NCI-H2196 treated with DMSO at 0.1 percent for 48 hours (cell line): ENCODE measurements around the gene EVA1A.
"Not testable (repeated sequence)": the region's sequence is repeated elsewhere in the genome, so short reads cannot be mapped to it uniquely, and the experiment has no call there.

Experiments used
- DNase-seq: peaks from one replicate; lab custom pipeline; 2025; ENCODE audit not compliant: unreplicated experiment; lab: John Stamatoyannopoulos, UW

EVA1A gene

GRCh38 chr2:75488157-75488556 is 72.6 kb downstream of the EVA1A start:
- no peak for DNase-seq

- not testable (repeated sequence) for DNase-seq
These were observed 74.0 kb downstream of the EVA1A start for GRCh38 chr2:75486735-75487134.

- no peak for DNase-seq
These were observed 75.9 kb downstream of the EVA1A start for GRCh38 chr2:75484840-75485239.

GRCh38 chr2:75483878-75484277 is 76.9 kb downstream of the EVA1A start:
- no peak for DNase-seq

- DNase-seq, result no peak
These were observed 78.3 kb downstream of the EVA1A start for GRCh38 chr2:75482398-75482797.

- DNase-seq, result peak; percentile 32
These were observed 79.5 kb downstream of the EVA1A start for GRCh38 chr2:75480971-75481836.

- DNase-seq, result not testable (repeated sequence)
These were observed 83.0 kb downstream of the EVA1A start for GRCh38 chr2:75477696-75478095.

- DNase-seq, result no peak
These were observed 84.0 kb downstream of the EVA1A start for GRCh38 chr2:75476761-75477160.

- DNase-seq, result no peak
These were observed 84.8 kb downstream of the EVA1A start for GRCh38 chr2:75475976-75476375.

GRCh38 chr2:75475049-75475448 is 85.7 kb downstream of the EVA1A start:
- no peak for DNase-seq

- DNase-seq, result no peak
These were observed 86.6 kb downstream of the EVA1A start for GRCh38 chr2:75474115-75474514.

- DNase-seq, result no peak
These were observed 93.9 kb downstream of the EVA1A start for GRCh38 chr2:75466708-75467311.

GRCh38 chr2:75465317-75465984 is 95.3 kb downstream of the EVA1A start:
- DNase-seq, result no peak

GRCh38 chr2:75464348-75464946 is 96.3 kb downstream of the EVA1A start:
- DNase-seq, result no peak

- no peak for DNase-seq
These were observed 98.0 kb downstream of the EVA1A start for GRCh38 chr2:75462721-75463120.

GRCh38 chr2:75462206-75462605 is 98.5 kb downstream of the EVA1A start:
- DNase-seq, result no peak

GRCh38 chr2:75460630-75461029 is 100.1 kb downstream of the EVA1A start:
- DNase-seq, result no peak

GRCh38 chr2:75459565-75460310 is 101.0 kb downstream of the EVA1A start:
- DNase-seq, result no peak

GRCh38 chr2:75458201-75458600 is 102.5 kb downstream of the EVA1A start:
- no peak for DNase-seq

- DNase-seq, result no peak
These were observed 103.9 kb downstream of the EVA1A start for GRCh38 chr2:75456825-75457224.

GRCh38 chr2:75456111-75456510 is 104.6 kb downstream of the EVA1A start:
- no peak for DNase-seq
